Progenitor cell of endocrine pancreas (in vitro differentiated cells): Measurements from ENCODE around the gene CACNA2D2. TPM values are rescaled to one million over a fixed set of nuclear protein-coding genes. Genes with fewer than 3 reads are reported as not detected.

Source experiments
- DNase-seq: peaks from one replicate; pipeline ENCODE4 v3.0.0; 2021; ENCODE audit warnings: low spot score; ENCODE audit not compliant: unreplicated experiment
- H3K27ac Mint-ChIP-seq: 2 replicates; pipeline ENCODE4 v1.8.0; 2021; ENCODE audit warnings: mild to moderate bottlenecking, moderate library complexity, mixed read lengths
- H3K27me3 Mint-ChIP-seq: 2 replicates; pipeline ENCODE4 v1.8.0; 2021; ENCODE audit warnings: mixed read lengths
- H3K36me3 Mint-ChIP-seq: 2 replicates; pipeline ENCODE4 v1.8.0; 2022; ENCODE audit warnings: mixed read lengths; ENCODE audit not compliant: insufficient read depth
- H3K4me1 Mint-ChIP-seq: 2 replicates; pipeline ENCODE4 v1.8.0; 2021; ENCODE audit warnings: low read depth, mixed read lengths
- H3K4me3 Mint-ChIP-seq: 2 replicates; pipeline ENCODE4 v1.8.0; 2021; ENCODE audit warnings: low read depth, mild to moderate bottlenecking, moderate library complexity, mixed read lengths
- H3K9me3 Mint-ChIP-seq: 2 replicates; pipeline ENCODE4 v1.8.0; 2021; ENCODE audit warnings: low read depth, mixed read lengths
- total RNA-seq: library from RNA; stranded (reverse); gene quantifications from 2 replicates; pipeline ENCODE4 v1.2.1, GENCODE V29; 2021
- TF ChIP-seq, protein P1 (sequence below): fragments of 200-600 bp; sonication (generic); IDR thresholded peaks from one replicate; pipeline ENCODE4 v1.5.0; 2021; ENCODE audit warnings: antibody characterized with exemption, mild to moderate bottlenecking; ENCODE audit not compliant: unreplicated experiment

CACNA2D2 gene
- total RNA-seq, 1 donor from 2014 or later = 6.9 TPM

DNA sequence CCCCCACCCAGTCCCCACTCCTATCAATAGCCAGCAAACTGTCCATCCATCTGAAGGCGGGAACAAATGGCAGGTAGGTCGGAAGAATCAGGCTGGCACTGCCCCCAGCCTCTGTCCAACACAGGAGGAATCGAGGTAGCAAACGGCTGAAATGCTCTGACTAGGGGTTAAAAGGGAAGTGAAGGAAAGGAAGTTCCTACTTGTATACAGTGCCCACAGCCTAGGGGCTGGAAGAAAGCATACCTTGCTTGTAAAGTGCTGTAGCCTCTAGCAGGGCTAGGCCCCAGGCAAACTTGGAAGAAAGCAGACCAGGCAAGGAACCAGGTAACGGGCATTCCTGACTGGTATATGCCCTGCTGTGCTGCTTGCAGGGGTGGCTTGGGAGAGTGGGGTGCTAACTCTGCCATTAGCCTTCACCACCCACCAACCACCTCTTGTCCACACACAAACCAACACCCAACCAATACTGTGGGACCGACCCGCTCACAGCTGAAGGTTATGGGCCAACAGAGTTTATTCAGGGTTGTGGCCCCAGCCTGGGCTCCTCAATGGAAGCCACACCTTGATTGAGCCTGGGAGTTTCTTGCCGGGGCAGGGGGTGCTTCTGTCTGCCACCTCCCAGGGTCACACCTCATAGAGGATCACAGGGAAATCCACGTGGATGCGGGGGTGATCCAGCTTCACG lies 177.8 kb downstream of the CACNA2D2 start:
- DNase-seq = no peak
- H3K27ac Mint-ChIP-seq = no peak overlapping the region
- peaks cover 7% of the 10 kb centered on the region for H3K36me3 Mint-ChIP-seq
- H3K4me1 Mint-ChIP-seq = peaks cover 16% of the 10 kb centered on the region
- H3K9me3 Mint-ChIP-seq = no peaks in the 10 kb centered on the region
- no peaks in the 10 kb centered on the region for H3K27me3 Mint-ChIP-seq
- H3K4me3 Mint-ChIP-seq = no peak overlapping the region
- TF ChIP-seq, protein P1, sequence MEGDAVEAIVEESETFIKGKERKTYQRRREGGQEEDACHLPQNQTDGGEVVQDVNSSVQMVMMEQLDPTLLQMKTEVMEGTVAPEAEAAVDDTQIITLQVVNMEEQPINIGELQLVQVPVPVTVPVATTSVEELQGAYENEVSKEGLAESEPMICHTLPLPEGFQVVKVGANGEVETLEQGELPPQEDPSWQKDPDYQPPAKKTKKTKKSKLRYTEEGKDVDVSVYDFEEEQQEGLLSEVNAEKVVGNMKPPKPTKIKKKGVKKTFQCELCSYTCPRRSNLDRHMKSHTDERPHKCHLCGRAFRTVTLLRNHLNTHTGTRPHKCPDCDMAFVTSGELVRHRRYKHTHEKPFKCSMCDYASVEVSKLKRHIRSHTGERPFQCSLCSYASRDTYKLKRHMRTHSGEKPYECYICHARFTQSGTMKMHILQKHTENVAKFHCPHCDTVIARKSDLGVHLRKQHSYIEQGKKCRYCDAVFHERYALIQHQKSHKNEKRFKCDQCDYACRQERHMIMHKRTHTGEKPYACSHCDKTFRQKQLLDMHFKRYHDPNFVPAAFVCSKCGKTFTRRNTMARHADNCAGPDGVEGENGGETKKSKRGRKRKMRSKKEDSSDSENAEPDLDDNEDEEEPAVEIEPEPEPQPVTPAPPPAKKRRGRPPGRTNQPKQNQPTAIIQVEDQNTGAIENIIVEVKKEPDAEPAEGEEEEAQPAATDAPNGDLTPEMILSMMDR = no peak

DNA sequence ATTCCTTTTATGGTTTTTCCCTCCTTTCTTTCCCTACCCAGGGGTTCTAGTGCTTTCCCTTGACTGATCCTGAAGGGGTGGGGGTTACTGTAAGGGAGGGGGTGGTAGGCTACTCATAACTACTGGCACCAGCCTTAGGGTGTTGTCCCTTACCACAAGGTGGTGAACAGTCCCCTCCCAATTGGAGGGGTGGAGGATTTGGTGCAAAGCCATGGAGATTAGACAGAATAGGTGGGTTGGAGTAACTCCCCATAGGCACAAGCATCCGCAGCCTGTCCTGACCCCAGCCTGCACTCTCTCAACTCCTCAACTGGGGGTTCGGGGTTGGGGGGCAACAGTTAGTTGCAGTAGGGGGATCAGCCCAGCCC lies 178.3 kb downstream of the CACNA2D2 start:
- Mint-ChIP-seq H3K27me3 (no peaks in the 10 kb centered on the region), H3K27ac (no peak overlapping the region), H3K4me3 (no peak overlapping the region), H3K9me3 (no peaks in the 10 kb centered on the region), H3K36me3 (peaks cover 7% of the 10 kb centered on the region), H3K4me1 (peaks cover 18% of the 10 kb centered on the region)
- no peak for DNase-seq
- TF ChIP-seq, protein P1 = no peak

DNA sequence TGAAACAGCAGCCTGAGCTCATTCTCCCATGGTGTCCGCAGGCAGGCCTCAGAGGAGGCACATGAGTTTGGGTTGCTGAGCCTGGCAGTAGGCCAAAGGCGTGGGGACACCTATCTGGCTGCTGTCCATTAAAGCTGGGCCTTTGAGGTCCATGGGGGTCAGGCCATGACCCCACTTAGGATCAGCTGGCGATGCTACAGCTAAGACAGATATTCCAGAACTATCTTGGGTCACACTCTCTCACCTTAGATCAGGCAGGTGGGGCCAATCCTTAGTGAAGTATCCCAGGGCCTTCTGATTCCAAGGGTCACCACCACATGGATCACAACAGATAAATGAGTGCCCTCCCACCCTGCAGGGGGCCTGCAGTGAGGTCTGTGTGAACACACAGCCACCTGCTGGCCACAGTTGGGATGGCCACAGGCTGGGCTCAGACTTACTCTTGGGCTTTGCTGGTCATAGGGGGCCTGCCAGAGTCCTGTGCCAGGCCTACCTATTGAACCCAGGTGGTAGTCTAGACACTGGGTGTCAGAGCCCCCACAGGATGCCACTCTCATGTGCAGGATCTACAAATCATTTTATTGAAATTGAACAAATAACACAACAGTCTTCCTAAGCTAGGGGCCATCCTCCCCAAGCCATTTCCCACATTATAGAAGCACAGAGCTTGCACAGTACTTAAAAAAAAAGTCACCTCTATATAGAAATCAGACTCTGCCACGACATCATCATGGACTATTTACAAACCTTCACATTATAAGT lies 178.9 kb downstream of the CACNA2D2 start:
- Mint-ChIP-seq H3K27ac (peak overlapping the region; percentile 73), H3K4me3 (peak overlapping the region; percentile 2), H3K9me3 (no peaks in the 10 kb centered on the region)

DNA sequence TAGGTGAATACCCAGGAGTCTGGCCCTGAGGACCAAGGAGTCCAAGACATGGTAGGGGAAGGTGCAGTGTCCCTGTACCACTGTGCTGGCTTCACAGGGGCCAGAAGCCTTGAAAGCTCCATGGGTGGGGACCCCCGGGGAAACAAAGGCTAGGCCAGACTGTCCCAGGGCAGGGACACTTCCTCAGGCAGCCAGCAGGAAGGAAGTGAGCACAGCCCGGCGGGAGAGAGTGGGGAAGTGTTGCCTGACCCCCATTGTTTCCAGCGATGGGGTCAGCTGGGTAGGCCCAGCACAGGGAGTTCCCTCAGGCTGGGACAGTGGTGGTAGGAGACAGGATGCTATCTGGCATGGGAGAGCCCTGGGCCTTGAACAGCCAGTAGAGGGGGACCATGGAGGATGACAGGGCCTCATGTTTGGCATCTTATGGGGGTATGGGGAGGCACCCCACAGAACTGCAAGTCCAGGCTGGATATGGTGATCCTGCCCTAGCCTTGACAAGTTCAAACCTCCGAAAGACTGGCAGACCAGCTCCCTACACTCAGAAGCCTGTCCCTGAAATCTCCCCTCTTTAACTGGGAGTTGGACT lies 179.7 kb downstream of the CACNA2D2 start:
- H3K4me3 Mint-ChIP-seq = no peak overlapping the region
- no peaks in the 10 kb centered on the region for H3K27me3 Mint-ChIP-seq
- TF ChIP-seq, protein P1 = no peak
- H3K4me1 Mint-ChIP-seq = peaks cover 30% of the 10 kb centered on the region
- peak overlapping the region; percentile 37 for H3K27ac Mint-ChIP-seq
- H3K36me3 Mint-ChIP-seq = peaks cover 12% of the 10 kb centered on the region
- no peak for DNase-seq
- H3K9me3 Mint-ChIP-seq = no peaks in the 10 kb centered on the region

More for the DNA sequence above, 178.9 kb downstream of the CACNA2D2 start:
- peaks cover 24% of the 10 kb centered on the region for H3K4me1 Mint-ChIP-seq
- H3K27me3 Mint-ChIP-seq = no peaks in the 10 kb centered on the region
- peak; percentile 65 for DNase-seq
- peaks cover 5% of the 10 kb centered on the region for H3K36me3 Mint-ChIP-seq
- TF ChIP-seq, protein P1 = peak; percentile 74

DNA sequence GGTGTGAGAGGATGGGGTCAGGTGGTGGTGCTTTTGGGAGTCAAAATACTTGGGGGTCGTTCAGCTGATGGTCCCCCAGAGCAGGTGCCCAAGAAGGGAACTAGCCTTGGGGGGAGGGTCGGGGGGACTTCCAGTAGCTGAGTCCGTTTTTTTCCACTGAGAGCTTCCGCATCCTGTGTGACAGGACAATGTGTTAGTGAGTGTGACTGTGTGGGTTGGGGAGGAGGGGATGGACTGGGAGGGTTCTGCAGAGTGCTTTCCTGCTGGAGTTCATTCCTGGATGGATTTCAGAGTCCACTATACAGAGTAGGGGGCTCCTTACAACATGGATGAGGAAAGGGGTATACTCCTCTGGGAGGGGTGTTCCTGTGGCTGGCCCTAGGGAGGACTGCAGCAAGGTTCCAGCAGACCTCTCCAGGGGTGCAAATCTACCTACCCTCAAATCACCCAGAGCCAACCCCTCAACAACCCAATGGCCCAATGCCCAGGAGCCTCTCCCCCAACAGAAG lies 180.3 kb downstream of the CACNA2D2 start:
- H3K27ac Mint-ChIP-seq = no peak overlapping the region
- DNase-seq = no peak
- H3K36me3 Mint-ChIP-seq = peaks cover 15% of the 10 kb centered on the region
- TF ChIP-seq, protein P1 = no peak
- no peaks in the 10 kb centered on the region for H3K27me3 Mint-ChIP-seq
- H3K9me3 Mint-ChIP-seq = no peaks in the 10 kb centered on the region
- peaks cover 30% of the 10 kb centered on the region for H3K4me1 Mint-ChIP-seq
- H3K4me3 Mint-ChIP-seq = peak overlapping the region; percentile 82
